NCI-H2227 (cell line): ENCODE data around the gene ATP1A2.

Experiments used
- DNase-seq: peaks from one replicate; lab custom pipeline; 2025; ENCODE audit not compliant: unreplicated experiment; lab: John Stamatoyannopoulos, UW

Gene ATP1A2

GRCh38 chr1:160168609-160169369 is 53.2 kb downstream of the ATP1A2 start:
- DNase-seq, result peak; percentile 71

GRCh38 chr1:160169553-160170399 is 54.2 kb downstream of the ATP1A2 start:
- DNase-seq, result peak; percentile 84

- DNase-seq, result no peak
Observed at GRCh38 chr1:160171354-160171753, 55.8 kb downstream of the ATP1A2 start.

GRCh38 chr1:160171980-160172379 is 56.4 kb downstream of the ATP1A2 start:
- DNase-seq, result no peak

- DNase-seq, result no peak
Observed at GRCh38 chr1:160177231-160177630, 61.7 kb downstream of the ATP1A2 start.

- no peak for DNase-seq
Observed at GRCh38 chr1:160177667-160178066, 62.1 kb downstream of the ATP1A2 start.

- no peak for DNase-seq
Observed at GRCh38 chr1:160178731-160179130, 63.2 kb downstream of the ATP1A2 start.

- DNase-seq, result no peak
Observed at GRCh38 chr1:160179336-160179735, 63.8 kb downstream of the ATP1A2 start.

- DNase-seq, result no peak
Observed at GRCh38 chr1:160186246-160186645, 70.7 kb downstream of the ATP1A2 start.

GRCh38 chr1:160186729-160187128 is 71.2 kb downstream of the ATP1A2 start:
- DNase-seq, result no peak

- no peak for DNase-seq
Observed at GRCh38 chr1:160187407-160187806, 71.8 kb downstream of the ATP1A2 start.

- no peak for DNase-seq
Observed at GRCh38 chr1:160188341-160188740, 72.8 kb downstream of the ATP1A2 start.

GRCh38 chr1:160189649-160190625 is 74.4 kb downstream of the ATP1A2 start, which contains the start of gene CASQ1:
CASQ1 (plus strand) TSS chr1:160190575; CDS start chr1:160190752, 177 bp downstream.
- no peak for DNase-seq

- DNase-seq, result no peak
Observed at GRCh38 chr1:160191756-160192155, 76.2 kb downstream of the ATP1A2 start.

- DNase-seq, result no peak
Observed at GRCh38 chr1:160192234-160192633, 76.7 kb downstream of the ATP1A2 start.
